Astrocyte of the cerebellum (primary cell): Measurements from ENCODE around the gene HSF5.

ENCODE experiments used
- DNase-seq: peaks from one replicate; pipeline ENCODE4 v3.0.0-alpha.2; 2011; ENCODE audit warnings: low read depth
- H3K4me3 ChIP-seq: 2 replicates; pipeline ENCODE4 v1.5.1; 2011; ENCODE audit warnings: mild to moderate bottlenecking, low read depth, low read length, moderate library complexity
- in situ Hi-C: cut with HindIII; loops from 2 replicates; pipeline ENCODE4 v1.10.0; 2017; ENCODE audit warnings: low sequenced_read_pairs
- TF ChIP-seq, protein P1 (sequence below): IDR thresholded peaks from 2 replicates; pipeline ENCODE4 v1.5.1; 2012; ENCODE audit warnings: low read length, low read depth, moderate library complexity, mild to moderate bottlenecking; ENCODE audit errors: missing control alignments

The HSF5 gene

GRCh38 chr17:58446086-58446485, 42.1 kb downstream of the HSF5 start:
- DNase-seq, result no peak
- in situ Hi-C loops, result loop anchor here (25.0 kb wide), 1 partner anchor 159 kb away; the partner anchor contains the start of gene MPO
- H3K4me3 ChIP-seq, result no peak overlapping the region
- TF ChIP-seq, protein P1, sequence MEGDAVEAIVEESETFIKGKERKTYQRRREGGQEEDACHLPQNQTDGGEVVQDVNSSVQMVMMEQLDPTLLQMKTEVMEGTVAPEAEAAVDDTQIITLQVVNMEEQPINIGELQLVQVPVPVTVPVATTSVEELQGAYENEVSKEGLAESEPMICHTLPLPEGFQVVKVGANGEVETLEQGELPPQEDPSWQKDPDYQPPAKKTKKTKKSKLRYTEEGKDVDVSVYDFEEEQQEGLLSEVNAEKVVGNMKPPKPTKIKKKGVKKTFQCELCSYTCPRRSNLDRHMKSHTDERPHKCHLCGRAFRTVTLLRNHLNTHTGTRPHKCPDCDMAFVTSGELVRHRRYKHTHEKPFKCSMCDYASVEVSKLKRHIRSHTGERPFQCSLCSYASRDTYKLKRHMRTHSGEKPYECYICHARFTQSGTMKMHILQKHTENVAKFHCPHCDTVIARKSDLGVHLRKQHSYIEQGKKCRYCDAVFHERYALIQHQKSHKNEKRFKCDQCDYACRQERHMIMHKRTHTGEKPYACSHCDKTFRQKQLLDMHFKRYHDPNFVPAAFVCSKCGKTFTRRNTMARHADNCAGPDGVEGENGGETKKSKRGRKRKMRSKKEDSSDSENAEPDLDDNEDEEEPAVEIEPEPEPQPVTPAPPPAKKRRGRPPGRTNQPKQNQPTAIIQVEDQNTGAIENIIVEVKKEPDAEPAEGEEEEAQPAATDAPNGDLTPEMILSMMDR, result no peak

GRCh38 chr17:58436805-58437239, 51.4 kb downstream of the HSF5 start:
- TF ChIP-seq, protein P1, result no peak
- no peak overlapping the region for H3K4me3 ChIP-seq
- in situ Hi-C loops, result loop anchor here (25.0 kb wide), 1 partner anchor 150 kb away; the partner anchor contains the start of gene MPO
- DNase-seq, result no peak

DNA sequence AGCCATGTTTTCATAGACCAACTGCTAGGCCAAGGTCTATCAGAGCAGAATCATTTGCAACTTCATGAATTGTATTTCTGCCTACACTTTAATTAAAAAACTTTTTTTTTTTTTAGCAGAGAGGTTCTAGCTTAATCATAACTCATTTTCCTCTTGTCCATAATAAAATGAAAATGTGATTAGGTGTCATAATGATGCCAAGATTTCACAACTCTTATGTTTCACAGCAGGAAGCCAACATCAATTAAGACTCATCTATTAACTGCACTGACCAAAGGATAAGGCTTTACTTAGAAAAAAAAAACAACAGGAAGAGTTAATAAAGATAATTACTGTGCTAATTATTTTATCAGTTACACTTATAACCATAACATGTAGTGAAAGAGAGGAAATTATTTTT, 52.0 kb downstream of the HSF5 start:
- no peak overlapping the region for H3K4me3 ChIP-seq
- TF ChIP-seq, protein P1, result no peak
- in situ Hi-C loops, result loop anchor here (25.0 kb wide), 1 partner anchor 149 kb away; the partner anchor contains the start of gene MPO
- DNase-seq, result no peak

GRCh38 chr17:58432806-58433573, 55.2 kb downstream of the HSF5 start:
- no peak for DNase-seq
- H3K4me3 ChIP-seq, result no peak overlapping the region
- TF ChIP-seq, protein P1, result no peak
- in situ Hi-C loops, result loop anchor here (25.0 kb wide), 1 partner anchor 146 kb away; the partner anchor contains the start of gene MPO

DNA sequence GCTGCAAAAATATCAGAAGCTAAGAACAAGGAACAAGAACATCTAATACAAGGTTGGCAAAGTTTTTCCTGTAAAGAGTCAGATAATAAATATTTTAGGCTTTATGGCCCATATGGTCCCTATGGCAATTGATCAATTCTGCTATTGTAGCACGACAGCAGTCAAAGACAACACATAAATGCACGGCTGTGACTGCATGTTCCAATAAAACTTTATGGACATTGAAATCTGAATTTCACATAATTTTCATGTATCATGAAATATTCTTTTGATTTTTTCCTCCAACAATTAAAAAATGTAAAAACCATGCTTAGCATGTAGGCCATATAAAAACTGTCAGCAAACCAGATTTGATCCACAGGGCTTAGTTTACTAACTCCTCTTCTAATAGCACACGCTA, 60.4 kb downstream of the HSF5 start:
- in situ Hi-C loops, result loop anchor here (25.0 kb wide), 1 partner anchor 141 kb away; the partner anchor contains the start of gene MPO
- TF ChIP-seq, protein P1, result no peak
- no peak for DNase-seq
- no peak overlapping the region for H3K4me3 ChIP-seq

- TF ChIP-seq, protein P1, result no peak
- DNase-seq, result no peak
- in situ Hi-C loops, result no loop called here
- no peak overlapping the region for H3K4me3 ChIP-seq
Measured at GRCh38 chr17:58421711-58422110, 66.5 kb downstream of the HSF5 start.
